ENCODE results near the gene KDM2B. TPM values are rescaled to one million over a fixed set of nuclear protein-coding genes. Genes with fewer than 3 reads are reported as not detected.

KDM2B gene
- total and polyA plus RNA-seq, 10 of the 15 experiments (the other 5 are each of a cell fraction or from before 2014, with no cell fraction given), result 13.6 to 124 (median 40.4) TPM

DNA sequence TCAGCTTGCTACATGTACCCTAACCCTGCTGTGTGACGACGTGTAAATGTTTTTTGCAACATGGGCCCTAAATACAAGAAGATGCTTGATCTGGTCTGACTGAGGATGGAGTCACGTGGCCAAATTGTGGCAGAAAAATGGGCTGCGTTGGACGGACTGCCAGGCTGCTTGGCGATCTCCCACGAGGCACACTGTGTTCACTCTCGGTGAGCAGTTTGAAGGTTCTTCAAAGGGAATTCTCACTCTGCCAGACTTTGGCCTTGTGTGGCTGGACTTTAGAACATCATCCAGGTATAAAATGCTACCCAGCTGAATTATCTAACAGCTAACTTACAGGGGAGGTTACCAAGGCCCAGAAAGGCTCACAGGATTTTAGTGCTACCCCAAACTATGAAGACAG is 85.1 kb downstream of the KDM2B start (continued):
- TF ChIP-seq, protein P1, sequence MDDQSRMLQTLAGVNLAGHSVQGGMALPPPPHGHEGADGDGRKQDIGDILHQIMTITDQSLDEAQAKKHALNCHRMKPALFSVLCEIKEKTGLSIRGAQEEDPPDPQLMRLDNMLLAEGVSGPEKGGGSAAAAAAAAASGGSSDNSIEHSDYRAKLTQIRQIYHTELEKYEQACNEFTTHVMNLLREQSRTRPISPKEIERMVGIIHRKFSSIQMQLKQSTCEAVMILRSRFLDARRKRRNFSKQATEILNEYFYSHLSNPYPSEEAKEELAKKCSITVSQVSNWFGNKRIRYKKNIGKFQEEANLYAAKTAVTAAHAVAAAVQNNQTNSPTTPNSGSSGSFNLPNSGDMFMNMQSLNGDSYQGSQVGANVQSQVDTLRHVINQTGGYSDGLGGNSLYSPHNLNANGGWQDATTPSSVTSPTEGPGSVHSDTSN (IDR thresholded peaks at IDR 0.05; ENCODE audit: insufficient replicate concordance, low read depth, low read length), result no peak

DNA sequence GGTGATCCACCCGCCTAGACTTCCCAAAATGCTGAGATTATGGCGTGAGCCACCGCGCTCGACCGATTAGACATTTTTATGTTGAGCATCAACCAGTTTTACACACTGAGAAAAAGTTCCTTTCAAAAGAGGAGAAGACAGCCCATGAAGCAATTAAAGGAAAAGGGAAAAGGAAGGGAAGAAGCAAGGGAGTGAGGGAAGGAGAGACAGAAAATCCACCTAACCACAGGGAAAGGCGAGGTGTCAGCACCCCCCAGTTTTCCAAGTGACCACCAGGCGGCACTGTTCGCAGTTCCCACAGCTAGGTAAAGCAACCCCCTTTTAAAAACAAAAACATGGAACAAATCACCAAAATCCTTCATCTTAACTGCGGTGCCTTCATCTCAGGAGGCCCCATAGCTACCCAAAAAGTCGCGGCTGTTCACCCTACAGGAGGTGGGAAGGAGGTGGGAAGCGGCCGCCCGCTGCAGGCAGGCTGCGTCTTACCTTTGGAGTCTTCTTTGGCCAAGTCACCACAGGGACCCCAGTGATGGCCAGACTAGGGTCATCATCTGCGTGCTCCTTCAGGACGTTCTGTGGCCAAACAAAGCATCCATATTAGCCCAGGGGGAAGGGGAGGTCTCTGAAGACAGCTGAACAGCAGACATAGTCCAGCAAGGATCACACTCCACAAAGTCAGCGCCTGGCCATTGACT is 86.6 kb downstream of the KDM2B start:
- ATAC-seq (peak; percentile 82), DNase-seq (ENCODE audit: low read depth, low spot score) (no peak), FAIRE-seq (no peak)
- Histone ChIP-seq H3K4me3 (no peak overlapping the region), H4K20me1 (ENCODE audit: control insufficient read depth, insufficient read depth) (no peaks in the 10 kb centered on the region), H3K9ac (ENCODE audit: control insufficient read depth, insufficient read depth, low read length) (no peak overlapping the region), H3K4me1 (ENCODE audit: control insufficient read depth, insufficient read depth, low read length) (peaks cover 5% of the 10 kb centered on the region), H2AFZ (ENCODE audit: control insufficient read depth, low read depth, low read length) (no peak overlapping the region), H3K27me3 (replicated peaks in 1 of 2; ENCODE audit: control insufficient read depth in 2 of 2, insufficient read depth in 2 of 2, low read length in 1 of 2) (no peaks in the 10 kb centered on the region), H3K27ac (ENCODE audit: control insufficient read depth, insufficient read depth) (no peak overlapping the region), H3K36me3 (ENCODE audit: control insufficient read depth in 2 of 2, insufficient read depth in 2 of 2, low read length in 1 of 2) (peaks cover 18 to 24% of the 10 kb centered on the region in 2 experiments; a peak in 3 of 4 replicates), H3K9me3 (replicated peaks; ENCODE audit: control insufficient read depth, insufficient read depth, low read length) (no peaks in the 10 kb centered on the region), H3K4me2 (ENCODE audit: control insufficient read depth, insufficient read depth) (no peak overlapping the region), H3K79me2 (ENCODE audit: control insufficient read depth, insufficient read depth, low read length) (peaks cover 2% of the 10 kb centered on the region)
- in situ Hi-C loops (cut with MboI), result loop anchor here (5.0 kb wide), 1 partner anchor 178 kb away; no protein-coding TSS in a partner anchor
- ChIA-PET SMC1A (ENCODE audit: uncharacterized antibody, unreplicated experiment) (interaction anchor here (0.9 to 2.4 kb wide), 3 partner anchors 58 to 174 kb away, joined by 4 to 11 read pairs (median 6); no protein-coding TSS in a partner anchor), POLR2A (interaction anchor here (0.5 to 1.0 kb wide), 4 partner anchors 14 to 80 kb away, joined by 3 to 5 read pairs (median 4); no protein-coding TSS in a partner anchor), CTCF (interaction anchor here (0.6 to 2.8 kb wide), 33 partner anchors 9 to 574 kb away, joined by 3 to 15 read pairs (median 4); no protein-coding TSS in a partner anchor), RAD21 (ENCODE audit: unreplicated experiment) (interaction anchor here (1.2 to 2.7 kb wide), 4 partner anchors 58 to 175 kb away, joined by 3 to 13 read pairs (median 5); partner anchors contain the start of gene MORN3)
- 72% methylated on average over 19 of the region's 19 CpGs for WGBS (ENCODE audit: insufficient coverage, insufficient replicate concordance, low lambda C conversion rate, missing lambda C conversion rate)
- intact Hi-C loops (cut with micrococcal nuclease; ENCODE audit: unreplicated experiment), result no loop called here
- no TSS peak for BruUV-seq (replicated peaks)
- TF ChIP-seq FOXK2 (IDR thresholded peaks at IDR 0.05) (no peak), MEF2B (IDR thresholded peaks at IDR 0.05; ENCODE audit: partially characterized antibody, poor library complexity, severe bottlenecking) (no peak), IKZF1 (conservative IDR thresholded peaks at IDR 0.05) (peak; percentile 32; the same call in 1 of the 2 replicates), RAD21 (IDR thresholded peaks at IDR 0.05; ENCODE audit: insufficient read depth, low read depth, low read length) (peak; percentile 58), RUNX3 (IDR thresholded peaks at IDR 0.05; ENCODE audit: low read length) (peak; percentile 77), IKZF2 (IDR thresholded peaks at IDR 0.05) (peak; percentile 52 to 56; a peak in 3 of 4 replicates), ZNF384 (IDR thresholded peaks at IDR 0.05; ENCODE audit: borderline replicate concordance, low read depth, low read length) (0 out of 2 replicates have a peak, but pooled peaks have one; percentile 18), ZNF274 (IDR thresholded peaks at IDR 0.05; ENCODE audit: insufficient read depth, insufficient read length) (no peak), YY1 (IDR thresholded peaks at IDR 0.05; ENCODE audit: low read depth, low read length) (peak; percentile 64; the same call in 1 of the 2 replicates), HDGF (IDR thresholded peaks at IDR 0.05) (0 out of 2 replicates have a peak, but pooled peaks have one; percentile 56)
- TF ChIP-seq, protein P2, sequence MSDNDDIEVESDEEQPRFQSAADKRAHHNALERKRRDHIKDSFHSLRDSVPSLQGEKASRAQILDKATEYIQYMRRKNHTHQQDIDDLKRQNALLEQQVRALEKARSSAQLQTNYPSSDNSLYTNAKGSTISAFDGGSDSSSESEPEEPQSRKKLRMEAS (IDR thresholded peaks at IDR 0.05; ENCODE audit: low read depth, low read length), result no peak
- TF ChIP-seq, protein P3, sequence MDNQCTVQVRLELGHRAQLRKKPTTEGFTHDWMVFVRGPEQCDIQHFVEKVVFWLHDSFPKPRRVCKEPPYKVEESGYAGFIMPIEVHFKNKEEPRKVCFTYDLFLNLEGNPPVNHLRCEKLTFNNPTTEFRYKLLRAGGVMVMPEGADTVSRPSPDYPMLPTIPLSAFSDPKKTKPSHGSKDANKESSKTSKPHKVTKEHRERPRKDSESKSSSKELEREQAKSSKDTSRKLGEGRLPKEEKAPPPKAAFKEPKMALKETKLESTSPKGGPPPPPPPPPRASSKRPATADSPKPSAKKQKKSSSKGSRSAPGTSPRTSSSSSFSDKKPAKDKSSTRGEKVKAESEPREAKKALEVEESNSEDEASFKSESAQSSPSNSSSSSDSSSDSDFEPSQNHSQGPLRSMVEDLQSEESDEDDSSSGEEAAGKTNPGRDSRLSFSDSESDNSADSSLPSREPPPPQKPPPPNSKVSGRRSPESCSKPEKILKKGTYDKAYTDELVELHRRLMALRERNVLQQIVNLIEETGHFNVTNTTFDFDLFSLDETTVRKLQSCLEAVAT (IDR thresholded peaks at IDR 0.05), result peak; percentile 69; the same call in 1 of the 2 replicates
- TF ChIP-seq, protein P4, sequence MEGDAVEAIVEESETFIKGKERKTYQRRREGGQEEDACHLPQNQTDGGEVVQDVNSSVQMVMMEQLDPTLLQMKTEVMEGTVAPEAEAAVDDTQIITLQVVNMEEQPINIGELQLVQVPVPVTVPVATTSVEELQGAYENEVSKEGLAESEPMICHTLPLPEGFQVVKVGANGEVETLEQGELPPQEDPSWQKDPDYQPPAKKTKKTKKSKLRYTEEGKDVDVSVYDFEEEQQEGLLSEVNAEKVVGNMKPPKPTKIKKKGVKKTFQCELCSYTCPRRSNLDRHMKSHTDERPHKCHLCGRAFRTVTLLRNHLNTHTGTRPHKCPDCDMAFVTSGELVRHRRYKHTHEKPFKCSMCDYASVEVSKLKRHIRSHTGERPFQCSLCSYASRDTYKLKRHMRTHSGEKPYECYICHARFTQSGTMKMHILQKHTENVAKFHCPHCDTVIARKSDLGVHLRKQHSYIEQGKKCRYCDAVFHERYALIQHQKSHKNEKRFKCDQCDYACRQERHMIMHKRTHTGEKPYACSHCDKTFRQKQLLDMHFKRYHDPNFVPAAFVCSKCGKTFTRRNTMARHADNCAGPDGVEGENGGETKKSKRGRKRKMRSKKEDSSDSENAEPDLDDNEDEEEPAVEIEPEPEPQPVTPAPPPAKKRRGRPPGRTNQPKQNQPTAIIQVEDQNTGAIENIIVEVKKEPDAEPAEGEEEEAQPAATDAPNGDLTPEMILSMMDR (IDR thresholded peaks at IDR 0.05 in 2 of 3, conservative IDR thresholded peaks at IDR 0.05 in 1 of 3; ENCODE audit: control insufficient read depth in 2 of 3, extremely low read depth in 1 of 3, insufficient read depth in 1 of 3, low read depth in 3 of 3, low read length in 3 of 3), result peak; percentile 70 to 96 (median 95)
- TF ChIP-seq, protein P1 (IDR thresholded peaks at IDR 0.05; ENCODE audit: insufficient replicate concordance, low read depth, low read length), result no peak

Data from GM12878 (cell line).